NCI-H748 (cell line): ENCODE results near the gene KRABD2.
"Not testable (repeated sequence)": the region's sequence is repeated elsewhere in the genome, so short reads cannot be mapped to it uniquely, and the experiment has no call there.

Source experiments
- DNase-seq: peaks from one replicate; lab custom pipeline; 2025; ENCODE audit not compliant: unreplicated experiment; lab: John Stamatoyannopoulos, UW

Gene KRABD2

GRCh38 chr17:8376271-8377067 is at the start of gene KRABD2:
TSS of gene KRABD2 (minus strand) at chr17:8376704.
- peak; percentile 95 for DNase-seq

GRCh38 chr17:8421571-8421970 is 45.1 kb upstream of the KRABD2 start:
- DNase-seq, result no peak

DNA sequence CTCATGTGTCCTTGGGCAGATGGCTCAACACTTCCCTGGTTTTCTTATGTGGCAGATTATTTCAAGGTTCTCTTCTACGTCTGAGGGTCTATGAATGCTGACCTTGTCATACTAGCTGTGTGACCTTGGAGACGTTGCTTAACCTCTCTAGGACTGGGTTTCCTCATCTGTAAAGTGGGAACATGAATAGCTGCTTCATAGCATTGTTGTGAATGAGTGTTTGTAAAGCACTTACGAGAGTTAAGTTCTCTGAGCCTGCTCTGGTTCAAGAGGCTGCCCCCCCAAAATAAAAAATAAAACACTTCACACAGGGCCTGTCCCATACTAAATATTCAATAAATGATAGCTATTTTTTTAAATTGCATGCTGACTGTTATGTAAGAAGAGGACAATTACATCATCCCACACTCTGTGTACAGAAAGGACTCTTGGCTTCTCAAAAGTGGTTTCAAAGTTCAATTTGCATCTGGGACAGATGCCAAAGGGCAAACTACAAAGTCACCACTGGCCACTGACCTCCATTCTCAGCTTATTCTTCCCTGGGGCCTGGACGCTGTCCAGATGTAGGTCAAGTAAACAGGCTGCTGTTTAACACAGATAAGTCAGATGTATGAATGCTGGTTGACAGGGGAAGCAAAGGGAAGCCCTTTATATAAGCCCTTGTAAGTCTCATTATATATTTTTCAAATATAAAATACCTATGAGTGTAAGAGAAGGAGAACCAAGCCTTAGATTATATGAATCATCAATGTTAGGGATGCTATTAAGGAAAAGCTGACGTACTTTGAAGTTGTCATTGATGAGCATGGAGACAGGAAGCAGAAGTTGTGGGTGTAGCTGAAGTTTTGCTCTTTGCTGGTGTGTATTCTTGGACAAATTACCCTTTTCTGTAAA is 43.8 kb upstream of the KRABD2 start:
- DNase-seq, result no peak

- DNase-seq, result no peak
Observed at GRCh38 chr17:8419305-8419704, 42.8 kb upstream of the KRABD2 start.

DNA sequence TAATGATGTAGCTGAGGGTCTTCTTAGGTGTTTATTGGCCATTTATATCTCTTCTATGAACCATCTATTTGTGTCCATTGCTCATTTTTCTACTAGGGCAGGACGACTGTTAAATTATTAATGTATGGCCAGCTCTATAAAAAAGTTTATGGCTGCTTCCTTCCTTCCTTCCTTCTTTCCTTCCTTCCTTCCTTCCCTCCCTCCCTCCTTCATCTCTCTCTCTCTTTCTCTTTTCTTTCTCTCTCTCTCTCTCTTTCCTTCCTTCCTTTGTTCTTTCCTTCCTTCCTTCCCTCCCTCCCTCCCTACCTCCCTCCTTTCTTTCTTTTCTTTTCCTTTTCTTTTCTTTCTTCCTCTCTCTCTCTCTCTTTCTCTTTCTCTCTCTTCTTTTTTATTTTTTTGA is 42.0 kb upstream of the KRABD2 start:
- no peak for DNase-seq

DNA sequence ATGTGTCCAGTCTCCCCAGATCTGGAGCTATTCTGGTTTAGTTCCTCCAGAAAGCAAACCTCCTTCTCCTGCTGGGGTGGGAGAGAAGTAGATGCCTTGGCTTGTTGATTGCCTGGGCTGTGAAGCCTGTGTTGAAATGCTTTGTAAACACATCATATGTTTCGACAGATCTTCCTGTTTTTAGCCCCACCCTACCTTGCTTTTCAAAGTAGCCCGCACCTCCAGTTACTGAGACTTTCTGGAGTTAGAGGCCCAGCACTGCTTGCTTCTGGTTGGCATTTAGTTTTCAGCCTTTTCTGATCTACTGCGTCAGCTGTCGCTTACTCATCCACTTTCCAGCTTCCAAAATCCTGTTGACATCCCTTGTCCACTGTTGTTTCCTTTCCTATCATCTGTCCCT is 41.3 kb upstream of the KRABD2 start:
- DNase-seq, result no peak

DNA sequence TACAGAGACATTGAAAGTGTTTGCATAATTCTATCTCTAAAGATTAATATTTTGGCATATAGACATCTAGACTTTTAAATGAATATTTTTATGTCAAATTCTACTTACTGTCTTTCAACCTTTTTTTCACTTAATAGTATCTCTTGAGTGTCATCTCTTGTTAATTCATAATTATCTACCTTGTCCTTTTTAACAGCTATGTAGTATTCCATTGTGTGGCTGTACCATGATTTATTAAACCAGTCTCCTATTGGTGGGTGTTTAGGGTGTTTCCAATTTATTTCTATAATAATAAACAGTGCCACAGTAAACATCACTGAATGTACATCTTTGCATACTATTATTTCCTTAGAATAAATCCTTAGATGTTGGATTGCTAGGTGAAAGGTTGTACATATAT is 37.4 kb upstream of the KRABD2 start:
- DNase-seq, result no peak

- no peak for DNase-seq
Observed at GRCh38 chr17:8413328-8413727, 36.8 kb upstream of the KRABD2 start.

DNA sequence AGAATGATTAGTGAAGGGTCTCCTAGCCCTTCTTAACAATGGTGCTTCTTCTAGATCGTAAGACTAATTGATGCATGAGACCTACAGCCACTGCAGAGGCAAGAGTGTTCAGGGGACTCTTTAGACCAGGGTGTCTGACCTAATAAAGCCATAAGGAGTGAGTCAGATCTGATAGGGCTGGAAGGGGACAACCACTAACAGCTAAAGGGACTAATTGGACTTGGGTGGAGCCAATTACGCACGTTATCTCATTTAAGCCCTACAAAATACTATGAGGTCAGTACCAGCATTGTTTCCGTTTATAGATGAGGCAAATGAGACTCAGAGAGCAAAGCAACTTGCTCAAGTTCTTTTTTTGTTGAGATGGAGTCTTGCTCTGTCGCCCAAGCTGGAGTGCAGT is 35.6 kb upstream of the KRABD2 start:
- no peak for DNase-seq

GRCh38 chr17:8410883-8411238 is 34.4 kb upstream of the KRABD2 start:
- DNase-seq, result no peak

DNA sequence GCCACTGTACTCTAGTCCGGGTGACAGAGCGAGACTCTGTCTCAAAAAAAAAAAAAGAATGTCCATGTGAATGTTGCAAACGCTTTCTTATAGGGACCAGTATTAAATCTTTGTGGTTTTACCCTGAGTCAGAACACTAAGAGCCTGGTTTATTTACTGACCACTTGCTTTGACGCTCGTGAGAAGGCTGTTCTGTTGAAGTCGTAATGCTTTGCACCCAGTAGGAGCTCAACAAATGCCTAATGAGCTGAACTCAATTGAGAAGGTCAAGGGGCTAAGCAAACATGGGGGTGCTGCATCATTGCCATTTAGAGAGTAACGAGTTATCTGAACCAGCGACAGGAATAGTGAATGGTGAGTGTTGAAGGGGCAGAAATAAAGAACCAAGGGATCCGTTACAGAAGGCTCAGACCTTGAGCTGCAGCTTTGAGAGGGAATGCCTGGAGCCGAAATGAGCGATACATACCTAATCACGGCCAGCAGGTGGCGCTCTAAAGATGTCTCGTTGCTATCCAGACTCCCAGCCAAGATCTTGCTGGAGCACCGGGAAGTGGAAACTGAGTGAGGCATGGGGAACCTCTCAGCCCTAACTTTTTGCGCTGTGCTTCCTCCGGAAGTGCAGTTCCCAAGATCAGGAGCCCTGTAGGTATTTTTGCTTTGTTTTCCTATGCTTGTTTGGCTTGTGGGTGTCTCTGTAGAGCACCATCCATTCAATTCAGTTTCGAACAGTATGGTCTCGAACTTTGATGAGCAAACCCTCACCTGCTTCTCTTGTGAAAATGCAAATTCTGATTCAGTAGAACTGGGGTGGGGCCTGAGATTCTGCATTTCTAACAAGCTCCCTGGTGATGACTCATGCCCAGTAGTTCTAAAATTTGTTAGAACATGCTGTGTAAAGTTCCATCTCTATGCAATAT is 33.7 kb upstream of the KRABD2 start:
- DNase-seq, result peak; percentile 88

DNA sequence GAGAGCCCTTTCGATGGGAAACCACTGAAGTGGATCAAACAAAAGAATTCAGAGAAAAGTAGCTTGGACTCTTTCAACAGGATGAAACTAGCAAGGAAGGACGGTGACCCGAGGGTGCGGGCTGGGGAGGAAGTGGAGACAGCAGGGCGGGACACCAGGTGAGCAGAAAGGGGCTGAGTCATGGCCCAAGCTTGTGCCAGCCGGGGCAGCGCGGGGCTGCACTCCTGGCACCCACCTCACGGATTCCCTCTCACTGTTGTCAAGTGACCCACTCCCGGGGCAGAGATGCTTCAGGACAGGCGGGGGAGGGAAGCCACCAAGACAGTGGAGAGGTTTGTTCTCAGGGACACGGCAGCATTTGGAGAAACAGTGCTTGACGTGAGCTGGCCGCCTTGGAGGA is 31.9 kb upstream of the KRABD2 start:
- no peak for DNase-seq

- no peak for DNase-seq
Observed at GRCh38 chr17:8406174-8406573, 29.7 kb upstream of the KRABD2 start.

DNA sequence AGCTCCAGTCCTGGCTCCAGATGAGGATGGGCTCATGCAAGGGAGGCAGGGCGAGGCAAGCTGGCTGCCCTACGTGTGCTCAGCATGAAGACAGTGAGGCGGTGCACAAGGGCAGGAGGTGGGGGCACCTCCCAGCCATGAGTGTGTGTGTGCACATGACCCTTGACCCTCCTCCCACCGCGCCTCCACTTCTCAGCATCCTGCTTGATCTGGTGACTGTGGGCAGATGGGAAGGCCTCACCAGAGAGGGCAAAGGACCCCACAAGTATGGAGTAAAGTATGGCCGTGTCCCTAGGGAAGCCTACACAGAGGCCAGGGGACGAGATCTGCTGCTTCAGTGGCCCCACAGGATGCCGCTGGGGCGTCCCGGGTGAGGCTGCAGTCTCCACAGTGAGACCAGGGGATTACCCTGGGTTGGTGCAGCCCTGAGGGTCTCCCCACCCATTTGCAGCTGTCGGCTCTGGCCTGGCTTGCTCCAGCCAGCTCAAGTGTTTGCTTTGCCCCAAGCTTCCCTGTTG is 29.1 kb upstream of the KRABD2 start:
- no peak for DNase-seq

DNA sequence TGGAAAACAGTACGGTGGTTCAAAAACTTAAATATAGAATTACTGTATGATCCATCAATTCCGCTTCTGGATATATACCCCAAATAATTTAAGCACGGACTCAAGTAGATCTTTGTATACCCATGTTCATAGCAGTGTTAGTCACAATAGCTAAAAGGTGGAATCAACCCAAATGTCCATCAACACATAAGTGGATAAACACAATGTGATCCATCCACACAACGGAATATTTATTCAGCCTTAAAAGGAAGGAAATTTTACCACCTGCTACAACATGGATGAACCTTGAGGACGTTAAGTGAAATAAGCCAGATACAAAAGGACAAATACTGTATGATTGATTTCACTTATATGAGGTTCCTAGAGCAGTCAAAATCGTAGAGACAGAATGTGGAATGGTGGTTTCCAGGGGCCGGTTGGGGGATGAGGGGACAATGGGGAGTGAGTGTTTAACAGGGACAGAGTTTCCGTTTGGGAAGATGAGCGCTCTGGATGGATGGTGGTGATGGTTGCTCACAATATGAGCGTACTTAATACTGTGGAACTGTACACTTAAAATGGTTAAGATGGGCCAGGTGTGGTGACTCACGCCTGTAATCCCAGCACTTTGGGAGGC is 26.5 kb upstream of the KRABD2 start:
- DNase-seq, result no peak

DNA sequence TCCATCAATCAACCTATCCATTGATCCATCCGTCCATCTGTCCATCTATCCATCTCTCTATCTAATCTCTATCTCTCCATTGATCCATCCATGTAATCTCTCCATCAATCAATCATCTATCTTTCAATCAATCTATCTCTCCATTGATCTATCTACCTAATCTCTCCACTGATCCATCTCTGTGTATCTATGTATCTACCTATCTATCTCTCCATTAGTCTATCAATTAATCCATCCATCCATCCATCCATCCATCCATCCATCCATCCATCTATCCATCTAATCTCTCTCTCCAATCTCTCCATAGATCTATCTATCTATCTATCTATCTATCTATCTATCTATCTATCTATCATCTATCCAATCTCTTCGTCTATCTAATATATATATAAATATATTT is 24.6 kb upstream of the KRABD2 start:
- DNase-seq, result no peak

DNA sequence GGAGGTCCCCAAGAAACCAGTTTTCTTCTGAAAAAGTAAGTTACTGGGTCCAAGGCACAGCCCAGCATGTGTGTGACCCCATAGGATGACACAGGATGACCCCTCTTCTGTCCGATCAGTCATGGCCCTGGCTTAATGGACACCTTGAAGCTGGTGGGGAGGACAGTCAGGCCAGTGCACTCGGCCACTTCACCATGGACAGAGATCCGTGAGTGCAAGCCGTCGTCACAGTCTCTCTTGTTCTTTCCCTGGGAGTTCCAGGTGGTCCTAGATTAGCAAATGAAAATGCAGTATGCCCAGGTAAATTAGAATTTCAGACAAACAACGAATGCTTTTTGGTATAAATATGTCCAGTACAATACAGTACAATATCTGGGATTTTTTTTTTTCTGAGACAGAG is 22.5 kb upstream of the KRABD2 start:
- DNase-seq, result no peak

DNA sequence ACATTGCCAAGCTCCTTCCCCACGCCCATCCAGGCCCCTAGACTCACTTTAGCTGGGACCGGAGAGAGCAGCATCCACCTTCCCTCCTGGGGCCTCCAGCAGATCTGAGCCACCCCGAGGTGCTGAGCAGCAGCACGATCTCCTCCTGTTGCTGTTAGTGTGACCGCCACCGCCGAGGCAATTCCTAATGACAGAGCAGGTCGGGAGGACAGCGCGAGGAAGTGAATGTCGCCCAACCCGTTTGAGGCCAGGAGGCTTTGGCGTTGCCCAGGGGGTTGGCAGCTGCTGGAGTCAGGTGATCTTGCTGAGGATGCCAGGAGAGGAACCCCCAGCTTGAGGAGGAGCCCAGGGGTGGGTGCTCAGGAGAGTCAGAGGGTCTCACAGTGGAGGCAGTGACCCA is 21.1 kb upstream of the KRABD2 start, which contains the start of gene RNF222:
TSS of gene RNF222 (minus strand) at position 192 of the 400 bp plus-strand sequence. CDS start 4,366 bp downstream, outside the sequence.
- DNase-seq, result peak; percentile 50

- not testable (repeated sequence) for DNase-seq
Observed at GRCh38 chr17:8394497-8394896, 18.0 kb upstream of the KRABD2 start.

DNA sequence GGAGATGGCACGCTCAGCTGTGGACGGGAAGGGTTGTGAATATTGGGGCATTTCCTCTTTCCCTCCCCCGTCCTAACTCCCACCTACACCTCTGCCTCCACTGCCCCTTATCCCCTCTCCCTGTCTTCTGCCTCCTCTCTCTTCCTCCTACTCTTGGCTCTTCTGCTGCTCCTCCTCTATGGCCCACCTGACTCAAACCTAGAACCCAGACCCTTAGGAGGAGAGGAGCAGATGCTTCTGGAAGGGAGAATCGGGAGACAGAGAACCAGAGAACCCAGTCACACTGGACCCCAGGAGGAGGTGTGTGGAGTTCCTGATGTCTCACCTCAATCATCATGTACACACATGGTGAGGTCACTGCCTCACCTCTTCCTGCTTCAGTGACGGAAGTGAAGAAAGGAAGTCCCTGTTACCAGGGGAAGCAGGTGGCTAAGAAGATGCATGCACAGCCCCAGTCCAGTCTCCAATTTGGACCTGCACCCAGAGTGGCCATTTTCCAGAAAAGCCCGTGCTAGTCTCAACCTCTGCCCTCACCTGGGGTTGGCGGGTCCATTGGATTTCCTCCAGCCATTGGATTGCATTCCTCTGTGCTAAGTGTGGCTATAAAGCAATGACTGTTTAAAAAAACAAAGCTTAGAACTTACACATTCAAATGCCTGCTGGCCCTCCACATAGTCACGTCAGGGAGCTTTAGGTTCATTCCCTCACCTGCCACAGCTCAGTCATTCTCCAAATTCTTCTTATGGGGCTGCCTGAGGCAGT is 17.1 kb upstream of the KRABD2 start:
- peak; percentile 12 for DNase-seq
